Thymus (tissue), 11 donors: ENCODE results near the gene PDE1A. TPM values are rescaled to one million over a fixed set of nuclear protein-coding genes. Genes with fewer than 3 reads are reported as not detected.

Experiments
- DNase-seq, 9 donors: peaks; one replicate each; pipeline ENCODE4 v3.0.0-alpha.2; 2013; ENCODE audit warnings: low spot score in 9 of 9, low read depth in 6 of 9, missing footprints in 1 of 9
- H3K27ac ChIP-seq, 2 donors: one replicate each; pipeline ENCODE4 v1.5.1; 2013; ENCODE audit warnings: control low read depth in 1 of 2, low read depth in 1 of 2, low read length in 1 of 2, mild to moderate bottlenecking in 1 of 2, moderate library complexity in 1 of 2
- H3K27me3 ChIP-seq, 2 donors: one replicate each; pipeline ENCODE4 v1.5.1; 2013; ENCODE audit warnings: low read length in 1 of 2; ENCODE audit not compliant: control insufficient read depth in 2 of 2, insufficient read depth in 1 of 2
- H3K36me3 ChIP-seq, 2 donors: one replicate each; pipeline ENCODE4 v1.5.1; 2013; ENCODE audit warnings: low read length in 1 of 2, mild to moderate bottlenecking in 1 of 2, moderate library complexity in 1 of 2; ENCODE audit not compliant: control insufficient read depth in 2 of 2, insufficient read depth in 2 of 2
- H3K4me1 ChIP-seq, 2 donors: one replicate each; pipeline ENCODE4 v1.5.1; 2013; ENCODE audit warnings: low read length in 2 of 2; ENCODE audit not compliant: control insufficient read depth in 2 of 2, insufficient read depth in 2 of 2
- H3K4me3 ChIP-seq, 2 donors: one replicate each; pipeline ENCODE4 v1.5.1; 2013; ENCODE audit warnings: low read length in 2 of 2, control low read depth in 1 of 2, mild to moderate bottlenecking in 1 of 2
- H3K9me3 ChIP-seq, 2 donors: one replicate each; pipeline ENCODE4 v1.5.1; 2013; ENCODE audit warnings: low read length in 1 of 2, mild to moderate bottlenecking in 1 of 2; ENCODE audit not compliant: control insufficient read depth in 2 of 2, insufficient read depth in 1 of 2
- WGBS: extraction: QIAGEN DNeasy Blood & Tissue Kit; methylation state at CpG from one replicate; pipeline ENCODE4 v1.1.7; 2013; 5-methylcytosine and 5-hydroxymethylcytosine counted together
- polyA plus RNA-seq: library from polyadenylated mRNA; stranded (reverse); fragments of 200-250 nt; gene quantifications from one replicate; pipeline ENCODE4 v1.2.3, GENCODE V29; 2013
- total RNA-seq: library from RNA; stranded (reverse); fragments of 120-200 nt; gene quantifications from one replicate; pipeline ENCODE4 v1.2.4, GENCODE V29; 2013
- donor health status: healthy.

Gene PDE1A
- total and polyA plus RNA-seq, 2 donors, result 7.7 to 13.0 TPM

DNA sequence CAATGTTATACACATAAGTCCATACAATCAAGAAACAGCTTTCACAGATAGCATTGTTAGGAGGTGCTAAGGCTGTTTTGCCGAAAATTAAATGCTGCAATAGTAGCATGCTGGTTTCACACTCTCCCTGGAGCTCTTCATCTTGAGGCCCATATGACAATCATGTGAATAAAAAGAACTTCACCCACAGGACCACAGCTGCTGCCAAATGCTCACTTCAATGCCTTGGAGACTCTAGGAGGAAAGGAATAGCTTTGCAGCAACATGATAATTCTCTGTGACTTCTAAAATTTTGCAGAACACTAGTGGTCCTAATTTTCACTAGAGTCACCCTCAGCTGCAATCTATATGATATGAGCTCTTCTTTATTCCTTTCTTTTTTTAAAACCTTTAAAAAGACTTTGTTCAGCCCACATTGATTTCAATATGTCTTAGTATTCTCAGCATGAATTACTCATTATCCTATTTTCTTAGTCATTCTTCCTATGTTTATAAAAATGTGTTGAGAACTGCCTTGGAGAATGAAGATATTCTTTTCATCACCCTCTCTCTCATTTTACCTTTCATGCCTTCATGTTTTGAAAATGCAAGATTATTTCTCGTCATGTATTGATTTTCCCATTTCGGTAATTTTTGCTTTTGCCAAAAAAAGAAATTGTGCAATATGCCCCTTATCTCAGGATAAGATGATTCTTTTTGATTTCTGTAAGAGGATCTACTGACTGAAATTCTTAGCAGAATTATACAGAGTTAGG, 108.2 kb downstream of the PDE1A start:
- WGBS, result 94% methylated on average over 3 of the region's 3 CpGs
- H3K36me3 ChIP-seq, result no peaks in the 10 kb centered on the region
- no peaks in the 10 kb centered on the region for H3K4me1 ChIP-seq
- H3K9me3 ChIP-seq, result no peaks in the 10 kb centered on the region
- H3K27me3 ChIP-seq, result no peaks in the 10 kb centered on the region
- DNase-seq, result no peak
- no peak overlapping the region for H3K27ac ChIP-seq
- no peak overlapping the region for H3K4me3 ChIP-seq

- 87% methylated on average over 2 of the region's 2 CpGs for WGBS
- DNase-seq, result no peak
Measured at GRCh38 chr2:182316950-182317349, 109.9 kb downstream of the PDE1A start.

GRCh38 chr2:182302972-182303371, 123.9 kb downstream of the PDE1A start:
- Histone ChIP-seq H3K4me1 (no peaks in the 10 kb centered on the region), H3K36me3 (no peaks in the 10 kb centered on the region), H3K4me3 (no peak overlapping the region), H3K9me3 (no peaks in the 10 kb centered on the region), H3K27ac (no peak overlapping the region), H3K27me3 (no peaks in the 10 kb centered on the region)
- 93% methylated on average over 2 of the region's 2 CpGs for WGBS
- no peak for DNase-seq

More at GRCh38 chr2:182316950-182317349, 109.9 kb downstream of the PDE1A start:
- H3K4me1 ChIP-seq, result no peaks in the 10 kb centered on the region
- H3K27ac ChIP-seq, result no peak overlapping the region
- no peaks in the 10 kb centered on the region for H3K27me3 ChIP-seq
- H3K36me3 ChIP-seq, result no peaks in the 10 kb centered on the region
- no peak overlapping the region for H3K4me3 ChIP-seq
- H3K9me3 ChIP-seq, result no peaks in the 10 kb centered on the region

GRCh38 chr2:182302174-182302573, 124.7 kb downstream of the PDE1A start:
- Histone ChIP-seq H3K27me3 (no peaks in the 10 kb centered on the region), H3K9me3 (no peaks in the 10 kb centered on the region), H3K4me3 (no peak overlapping the region), H3K27ac (no peak overlapping the region), H3K36me3 (no peaks in the 10 kb centered on the region), H3K4me1 (no peaks in the 10 kb centered on the region)
- DNase-seq, result no peak
- WGBS, result 94% methylated on average over 3 of the region's 3 CpGs

DNA sequence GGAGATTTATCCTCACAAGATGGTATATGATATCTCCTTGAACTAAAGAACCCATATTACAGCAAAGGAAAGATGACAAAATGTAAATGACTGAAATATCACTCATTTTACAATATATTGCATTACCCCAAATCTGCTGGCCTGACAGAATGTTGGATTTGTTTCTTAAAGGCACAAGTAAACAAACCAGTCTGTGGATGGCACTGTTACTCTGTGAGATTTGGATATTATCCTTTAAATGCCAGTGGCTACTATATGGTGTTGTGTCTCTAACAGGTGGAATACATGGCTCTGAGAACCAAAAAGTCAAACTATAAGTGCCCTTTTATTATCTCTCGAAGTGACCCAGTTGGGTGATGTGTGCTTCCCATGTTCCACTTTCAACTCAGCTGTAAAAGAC, 125.7 kb downstream of the PDE1A start:
- Histone ChIP-seq H3K27ac (no peak overlapping the region), H3K27me3 (no peaks in the 10 kb centered on the region), H3K36me3 (no peaks in the 10 kb centered on the region), H3K4me3 (no peak overlapping the region), H3K4me1 (no peaks in the 10 kb centered on the region), H3K9me3 (no peaks in the 10 kb centered on the region)
- WGBS, result 94% methylated on average over 1 of the region's 1 CpG
- no peak for DNase-seq

GRCh38 chr2:182300608-182301007, 126.2 kb downstream of the PDE1A start:
- H3K27ac ChIP-seq, result no peak overlapping the region
- no peaks in the 10 kb centered on the region for H3K27me3 ChIP-seq
- peak in 1 of 9 donors; percentile 1 for DNase-seq
- H3K9me3 ChIP-seq, result no peaks in the 10 kb centered on the region
- 90% methylated on average over 4 of the region's 4 CpGs for WGBS
- no peaks in the 10 kb centered on the region for H3K36me3 ChIP-seq
- H3K4me1 ChIP-seq, result no peaks in the 10 kb centered on the region
- no peak overlapping the region for H3K4me3 ChIP-seq

GRCh38 chr2:182299632-182300031, 127.2 kb downstream of the PDE1A start:
- Histone ChIP-seq H3K36me3 (no peaks in the 10 kb centered on the region), H3K9me3 (no peaks in the 10 kb centered on the region), H3K27me3 (no peaks in the 10 kb centered on the region), H3K4me3 (no peak overlapping the region), H3K4me1 (no peaks in the 10 kb centered on the region), H3K27ac (no peak overlapping the region)
- 98% methylated on average over 3 of the region's 3 CpGs for WGBS
- DNase-seq, result no peak

DNA sequence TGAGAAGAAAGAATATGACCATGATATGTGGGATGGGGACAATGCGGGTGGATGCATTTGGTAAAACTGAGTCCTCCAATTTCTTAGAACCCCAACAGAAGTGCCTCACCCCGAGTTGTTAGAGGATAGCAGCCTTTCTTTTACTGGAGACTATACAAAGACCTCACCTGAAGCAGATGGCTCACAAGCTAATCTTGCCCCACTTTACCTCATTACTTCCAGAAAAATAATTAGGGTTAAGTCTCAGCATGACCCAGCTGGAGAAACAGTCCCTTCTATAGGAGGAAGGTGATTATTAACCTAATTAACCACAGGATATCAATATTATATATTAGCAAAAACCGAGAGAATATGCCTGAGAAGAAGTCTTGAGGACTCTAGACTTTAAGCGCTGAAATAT, 128.4 kb downstream of the PDE1A start:
- 85% methylated on average over 4 of the region's 4 CpGs for WGBS

GRCh38 chr2:182291296-182291695, 135.5 kb downstream of the PDE1A start:
- H3K27ac ChIP-seq, result no peak overlapping the region
- no peak for DNase-seq
- no peak overlapping the region for H3K4me3 ChIP-seq
- no peaks in the 10 kb centered on the region for H3K27me3 ChIP-seq
- no peaks in the 10 kb centered on the region for H3K4me1 ChIP-seq
- H3K9me3 ChIP-seq, result no peaks in the 10 kb centered on the region
- H3K36me3 ChIP-seq, result no peaks in the 10 kb centered on the region
- 96% methylated on average over 1 of the region's 1 CpG for WGBS

More for the DNA sequence above, 128.4 kb downstream of the PDE1A start:
- Histone ChIP-seq H3K36me3 (no peaks in the 10 kb centered on the region), H3K9me3 (no peaks in the 10 kb centered on the region), H3K4me3 (no peak overlapping the region), H3K27ac (no peak overlapping the region), H3K4me1 (no peaks in the 10 kb centered on the region), H3K27me3 (no peaks in the 10 kb centered on the region)
- no peak for DNase-seq
